Mesenchymal stem cell (in vitro differentiated cells and primary cell): ENCODE results near the gene FAM110D.

Experiments
- DNase-seq: peaks from one replicate; pipeline ENCODE4 v3.0.0-alpha.2; 2013
- H2AFZ ChIP-seq: one replicate; pipeline ENCODE4 v1.6.1; 2013; ENCODE audit warnings: low read depth, mild to moderate bottlenecking, control low read depth, inconsistent platforms, low read length, moderate library complexity
- H2AK5ac ChIP-seq: 2 replicates; pipeline ENCODE4 v1.6.1; 2013; ENCODE audit warnings: low read length, moderate library complexity, mild to moderate bottlenecking, inconsistent platforms; ENCODE audit not compliant: severe bottlenecking
- H2BK120ac ChIP-seq: one replicate; pipeline ENCODE4 v1.6.1; 2013; ENCODE audit warnings: low read depth, mild to moderate bottlenecking, inconsistent platforms, low read length, moderate library complexity
- H2BK12ac ChIP-seq, 2 experiments: one replicate each; pipeline ENCODE4 v1.6.1; 2013; ENCODE audit warnings: inconsistent platforms in 2 of 2, low read length in 2 of 2, mild to moderate bottlenecking in 2 of 2, moderate library complexity in 2 of 2, control low read depth in 1 of 2
- H2BK15ac ChIP-seq: one replicate; pipeline ENCODE4 v1.6.1; 2013; ENCODE audit warnings: mild to moderate bottlenecking, low read depth, inconsistent platforms; ENCODE audit not compliant: poor library complexity, severe bottlenecking
- H2BK5ac ChIP-seq: 2 replicates; pipeline ENCODE4 v1.6.1; 2013; ENCODE audit warnings: low read depth, mild to moderate bottlenecking, low read length, control low read depth, inconsistent platforms; ENCODE audit not compliant: poor library complexity, severe bottlenecking
- H3K14ac ChIP-seq, 2 experiments: one replicate each; pipeline ENCODE4 v1.6.1; 2013; ENCODE audit warnings: inconsistent platforms in 2 of 2, low read length in 2 of 2, control low read depth in 1 of 2, mild to moderate bottlenecking in 1 of 2, moderate library complexity in 1 of 2
- H3K18ac ChIP-seq, 2 experiments: one replicate each; pipeline ENCODE4 v1.6.1; 2013; ENCODE audit warnings: inconsistent platforms in 2 of 2, low read length in 2 of 2, control low read depth in 1 of 2, low read depth in 1 of 2, mild to moderate bottlenecking in 1 of 2
- H3K23ac ChIP-seq, 2 experiments: one replicate each; pipeline ENCODE4 v1.6.1; 2013; ENCODE audit warnings: inconsistent platforms in 2 of 2, low read length in 2 of 2, mild to moderate bottlenecking in 2 of 2, moderate library complexity in 2 of 2, control low read depth in 1 of 2
- H3K27ac ChIP-seq: 2 replicates; pipeline ENCODE4 v1.5.1; 2013; ENCODE audit warnings: mild to moderate bottlenecking, moderate library complexity, low read length, control low read depth, inconsistent platforms; ENCODE audit not compliant: poor library complexity, severe bottlenecking
- H3K27me3 ChIP-seq, 2 experiments: 2 replicates each; pipeline versions ENCODE4 v1.6.1 to v1.7.0; 2013; ENCODE audit warnings: low read length in 2 of 2, mild to moderate bottlenecking in 2 of 2, moderate library complexity in 2 of 2, control low read depth in 1 of 2, inconsistent platforms in 1 of 2; ENCODE audit not compliant: control insufficient read depth in 1 of 2, insufficient read depth in 1 of 2
- H3K36me3 ChIP-seq, 2 experiments: 2 replicates each; pipeline versions ENCODE4 v1.6.1 to v1.7.0; 2013; ENCODE audit warnings: low read length in 2 of 2, control low read depth in 1 of 2, inconsistent platforms in 1 of 2, low read depth in 1 of 2, mild to moderate bottlenecking in 1 of 2; ENCODE audit not compliant: insufficient read depth in 2 of 2, control insufficient read depth in 1 of 2
- H3K4ac ChIP-seq, 2 experiments: one replicate each; pipeline ENCODE4 v1.6.1; 2013; ENCODE audit warnings: inconsistent platforms in 2 of 2, low read length in 2 of 2, mild to moderate bottlenecking in 2 of 2, moderate library complexity in 2 of 2, control low read depth in 1 of 2, low read depth in 1 of 2
- H3K4me1 ChIP-seq: 2 replicates; pipeline ENCODE4 v1.6.1; 2013; ENCODE audit warnings: low read depth, low read length, control low read depth; ENCODE audit not compliant: control insufficient read depth, insufficient read depth
- H3K4me2 ChIP-seq: 2 replicates; pipeline ENCODE4 v1.6.1; 2013; ENCODE audit warnings: low read length, mild to moderate bottlenecking, inconsistent platforms; ENCODE audit not compliant: poor library complexity, severe bottlenecking
- H3K4me3 ChIP-seq, 2 experiments: 2 replicates each; pipeline versions ENCODE4 v1.5.1 to v1.7.0; 2013; ENCODE audit warnings: low read length in 2 of 2, mild to moderate bottlenecking in 2 of 2, control low read depth in 1 of 2, low read depth in 1 of 2; ENCODE audit not compliant: insufficient read depth in 1 of 2
- H3K79me1 ChIP-seq: replicated peaks from 2 replicates; pipeline ENCODE4 v1.6.1; 2013; ENCODE audit warnings: mild to moderate bottlenecking, control low read depth, low read length, inconsistent platforms; ENCODE audit not compliant: poor library complexity, severe bottlenecking
- H3K9ac ChIP-seq: 2 replicates; pipeline ENCODE4 v1.7.0; 2013; ENCODE audit warnings: mild to moderate bottlenecking, low read length, moderate library complexity
- H3K9me3 ChIP-seq: 2 replicates; pipeline ENCODE4 v1.7.0; 2013; ENCODE audit warnings: mild to moderate bottlenecking, low read length; ENCODE audit not compliant: control insufficient read depth
- H4K8ac ChIP-seq: one replicate; pipeline ENCODE4 v1.6.1; 2013; ENCODE audit warnings: inconsistent platforms, mild to moderate bottlenecking, low read length, moderate library complexity
- H4K91ac ChIP-seq: one replicate; pipeline ENCODE4 v1.6.1; 2013; ENCODE audit warnings: mild to moderate bottlenecking, low read length, inconsistent platforms
- WGBS: methylation state at CpG from one replicate; pipeline ENCODE4 v1.1.7; 2013; ENCODE audit warnings: mixed read lengths; 5-methylcytosine and 5-hydroxymethylcytosine counted together

The FAM110D gene

DNA sequence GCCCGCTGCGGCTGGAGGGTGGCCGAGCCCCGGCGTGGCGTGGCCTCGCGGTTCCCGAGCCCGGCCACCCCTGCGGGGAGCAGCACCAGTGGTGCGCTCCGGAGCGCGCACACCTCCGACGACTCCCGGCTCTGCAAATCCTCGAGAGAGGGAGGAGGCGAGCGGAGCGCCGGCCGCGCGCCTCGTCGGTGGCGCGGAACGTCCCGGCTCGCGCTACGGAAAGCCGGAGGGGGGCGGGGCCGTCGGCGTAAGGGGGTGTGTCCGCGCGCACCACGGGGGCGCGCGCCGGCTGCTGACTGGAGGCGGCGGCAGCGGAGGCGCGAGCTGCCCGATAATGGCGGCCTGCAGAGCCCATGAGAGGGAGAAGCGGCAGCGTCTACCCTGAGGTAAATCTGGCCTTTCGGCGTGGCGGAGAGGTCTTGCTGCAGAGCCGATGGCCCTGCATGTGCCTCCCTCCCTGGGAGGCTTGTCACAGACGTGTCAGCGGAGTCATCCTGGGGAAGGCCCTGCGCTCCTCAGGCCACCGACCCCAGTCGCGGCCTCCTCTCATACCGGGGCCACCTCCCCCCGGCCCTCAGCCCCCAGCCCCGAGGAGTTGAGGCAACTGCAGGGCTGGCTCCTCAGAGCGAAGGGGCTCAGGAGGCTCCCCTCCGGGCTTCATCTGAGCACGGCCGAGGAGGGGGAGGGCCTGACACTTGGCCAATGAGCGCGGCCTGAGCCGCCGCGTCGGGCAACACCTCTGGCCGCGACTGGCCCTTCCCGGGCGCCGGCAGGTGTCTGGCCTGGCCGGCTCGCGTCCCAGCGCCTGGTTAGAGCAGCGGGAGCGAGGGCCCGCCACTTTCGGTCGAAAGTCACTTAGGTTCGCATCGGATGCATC is 47.1 kb upstream of the FAM110D start, which contains the start of gene PDIK1L:
Gene PDIK1L (plus strand): TSS at position 295 of the 877 bp plus-strand sequence. CDS start 2,485 bp downstream, outside the sequence.
- Histone ChIP-seq H4K91ac (peak within 1 kb of the TSS; percentile 78), H3K14ac (peak within 1 kb of the TSS; percentile 86 to 91), H3K79me1 (peaks cover 16% of the 10 kb centered on the region), H3K9me3 (no peaks in the 10 kb centered on the region), H3K18ac (peak within 1 kb of the TSS; percentile 97 to 98), H2AFZ (peak within 1 kb of the TSS; percentile 98), H3K23ac (peak within 1 kb of the TSS in 1 of 2 experiments; percentile 89), H3K9ac (peak within 1 kb of the TSS; percentile 85), H3K36me3 (peaks cover 2 to 14% of the 10 kb centered on the region in 2 experiments), H3K4me3 (peak within 1 kb of the TSS; percentile 86 to 98), H2BK15ac (peak within 1 kb of the TSS; percentile 97), H2BK5ac (peak within 1 kb of the TSS; percentile 89), H2BK12ac (peak within 1 kb of the TSS in 1 of 2 experiments; percentile 83), H3K4me1 (peaks cover 4% of the 10 kb centered on the region), H3K27ac (peak within 1 kb of the TSS; percentile 80), H2BK120ac (peak within 1 kb of the TSS; percentile 94), H3K4ac (peak within 1 kb of the TSS; percentile 87 to 97), H3K4me2 (peak within 1 kb of the TSS; percentile 99), H2AK5ac (no peak within 1 kb of the TSS), H3K27me3 (no peaks in the 10 kb centered on the region), H4K8ac (peak within 1 kb of the TSS; percentile 47)
- DNase-seq: peak; percentile 96
- under 1% methylated on average over 94 of the region's 96 CpGs for WGBS

DNA sequence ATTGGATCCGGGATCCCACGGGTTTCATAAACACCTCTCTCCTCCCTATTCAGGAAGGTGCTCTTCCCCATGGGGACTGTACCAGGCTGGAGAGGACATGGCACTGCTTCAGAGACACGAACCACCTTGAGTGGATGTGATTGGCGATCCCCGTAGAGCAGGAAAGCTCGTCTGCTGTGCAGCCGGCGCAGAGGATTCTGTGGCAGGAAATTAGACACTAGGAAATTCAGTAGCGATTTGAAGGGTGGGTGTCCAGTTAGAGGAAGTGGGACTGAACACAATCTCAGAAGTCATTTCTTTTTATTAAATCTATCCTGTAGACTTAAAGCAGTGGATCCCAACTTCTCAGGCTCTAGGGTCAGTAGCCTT is 46.5 kb upstream of the FAM110D start:
- H3K18ac ChIP-seq: peak overlapping the region in 1 of 2 experiments; percentile 18
- H2AFZ ChIP-seq: peak overlapping the region; percentile 79
- peaks cover 2 to 15% of the 10 kb centered on the region in 2 experiments for H3K36me3 ChIP-seq
- WGBS: 3% methylated on average over 8 of the region's 9 CpGs
- H3K4me2 ChIP-seq: peak overlapping the region; percentile 72
- peak overlapping the region; percentile 86 to 98 for H3K4me3 ChIP-seq
- no peak for DNase-seq
- peak overlapping the region; percentile 85 for H3K9ac ChIP-seq
- no peaks in the 10 kb centered on the region for H3K9me3 ChIP-seq
- H2BK15ac ChIP-seq: no peak overlapping the region
- peak overlapping the region; percentile 78 for H4K91ac ChIP-seq
- H3K14ac ChIP-seq: no peak overlapping the region
- H3K4ac ChIP-seq: no peak overlapping the region
- no peak overlapping the region for H4K8ac ChIP-seq
- no peak overlapping the region for H3K23ac ChIP-seq
- peaks cover 4% of the 10 kb centered on the region for H3K4me1 ChIP-seq
- no peak overlapping the region for H3K27ac ChIP-seq
- H3K27me3 ChIP-seq: no peaks in the 10 kb centered on the region
- H2BK12ac ChIP-seq: no peak overlapping the region
- H2BK5ac ChIP-seq: no peak overlapping the region
- no peak overlapping the region for H2BK120ac ChIP-seq
- H3K79me1 ChIP-seq: peaks cover 16% of the 10 kb centered on the region
- H2AK5ac ChIP-seq: no peak overlapping the region

DNA sequence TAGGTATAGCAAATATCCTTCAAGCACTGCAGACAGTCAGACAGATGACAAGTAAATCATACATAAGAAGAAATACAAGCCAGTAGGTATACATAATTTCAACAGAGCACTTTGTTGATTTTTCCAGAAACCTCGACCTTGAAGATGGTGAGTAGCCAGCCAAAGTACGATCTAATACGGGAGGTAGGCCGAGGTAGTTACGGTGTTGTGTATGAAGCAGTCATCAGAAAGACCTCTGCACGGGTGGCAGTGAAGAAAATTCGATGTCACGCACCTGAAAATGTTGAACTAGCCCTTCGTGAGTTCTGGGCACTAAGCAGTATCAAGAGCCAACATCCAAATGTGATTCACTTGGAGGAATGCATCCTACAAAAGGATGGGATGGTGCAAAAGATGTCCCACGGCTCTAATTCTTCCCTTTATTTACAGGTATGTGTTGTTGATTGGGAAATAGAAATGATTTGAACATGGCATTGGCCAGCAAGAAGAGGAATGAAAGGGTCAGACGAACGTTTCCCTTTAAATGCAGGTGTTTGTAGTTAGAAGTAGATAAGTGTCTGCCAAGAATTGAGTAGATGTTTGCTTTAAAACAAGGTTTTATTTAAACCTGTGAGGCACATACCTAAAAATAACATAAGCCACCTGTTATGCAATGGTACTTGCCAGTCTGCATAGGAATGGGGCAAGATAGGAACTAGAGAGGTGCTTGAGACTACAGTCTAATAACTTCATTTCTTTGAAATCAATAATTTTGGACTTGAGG is 44.5 kb upstream of the FAM110D start:
- no peak for DNase-seq
- 95% methylated on average over 12 of the region's 12 CpGs for whole genome bisulfite sequencing
- H3K4me1 ChIP-seq: peaks cover 4% of the 10 kb centered on the region

More for the DNA sequence above, 44.5 kb upstream of the FAM110D start:
- Histone ChIP-seq H4K91ac (no peak overlapping the region), H2BK15ac (no peak overlapping the region), H3K27me3 (no peaks in the 10 kb centered on the region), H2AFZ (no peak overlapping the region), H3K79me1 (peaks cover 18% of the 10 kb centered on the region), H3K18ac (no peak overlapping the region), H3K23ac (no peak overlapping the region), H3K36me3 (peaks cover 6 to 33% of the 10 kb centered on the region in 2 experiments), H2BK120ac (no peak overlapping the region), H4K8ac (no peak overlapping the region), H2BK12ac (no peak overlapping the region), H3K9ac (no peak overlapping the region), H2AK5ac (no peak overlapping the region), H3K14ac (no peak overlapping the region), H2BK5ac (no peak overlapping the region), H3K4me2 (no peak overlapping the region), H3K9me3 (no peaks in the 10 kb centered on the region), H3K4ac (no peak overlapping the region), H3K4me3 (no peak overlapping the region), H3K27ac (no peak overlapping the region)
